ENCODE data around the gene C4BPA. TPM values are rescaled to one million over a fixed set of nuclear protein-coding genes. Genes with fewer than 3 reads are reported as not detected.

Gene C4BPA
- total RNA-seq, 2 donors from 2014 or later, result not detected

- H3K4me1 Mint-ChIP-seq (ENCODE audit: low read depth), result peaks cover 12% of the 10 kb centered on the region
- no peak overlapping the region for H3K4me3 Mint-ChIP-seq
- peaks cover 10% of the 10 kb centered on the region for H3K27me3 Mint-ChIP-seq (ENCODE audit: low read depth)
- DNase-seq, result no peak
- ATAC-seq (replicated peaks in 1 of 2), result no peak
- H3K27ac Mint-ChIP-seq, result no peak overlapping the region
- no peaks in the 10 kb centered on the region for H3K36me3 Mint-ChIP-seq (ENCODE audit: insufficient read depth in 2 of 2)
- H3K9me3 Mint-ChIP-seq, result no peaks in the 10 kb centered on the region
Measured at GRCh38 chr1:207081806-207082205, 22.2 kb upstream of the C4BPA start.

- no peaks in the 10 kb centered on the region for H3K9me3 Mint-ChIP-seq
- DNase-seq (no peak), ATAC-seq (replicated peaks in 1 of 2) (no peak)
- no peak overlapping the region for H3K4me3 Mint-ChIP-seq
- H3K27ac Mint-ChIP-seq, result no peak overlapping the region
- H3K4me1 Mint-ChIP-seq (ENCODE audit: low read depth), result peaks cover 23% of the 10 kb centered on the region
- no peaks in the 10 kb centered on the region for H3K36me3 Mint-ChIP-seq (ENCODE audit: insufficient read depth in 2 of 2)
- peaks cover 10% of the 10 kb centered on the region for H3K27me3 Mint-ChIP-seq (ENCODE audit: low read depth)
Measured at GRCh38 chr1:207084232-207084631, 19.8 kb upstream of the C4BPA start.

GRCh38 chr1:207084701-207085180 lies 19.3 kb upstream of the C4BPA start:
- no peak overlapping the region for H3K4me3 Mint-ChIP-seq
- DNase-seq (peak; percentile 59 to 65), ATAC-seq (replicated peaks in 1 of 2) (peak; percentile 81 to 87)
- no peaks in the 10 kb centered on the region for H3K9me3 Mint-ChIP-seq
- peaks cover 28% of the 10 kb centered on the region for H3K4me1 Mint-ChIP-seq (ENCODE audit: low read depth)
- H3K27me3 Mint-ChIP-seq (ENCODE audit: low read depth), result peaks cover 10% of the 10 kb centered on the region
- no peaks in the 10 kb centered on the region for H3K36me3 Mint-ChIP-seq (ENCODE audit: insufficient read depth in 2 of 2)
- no peak overlapping the region for H3K27ac Mint-ChIP-seq

GRCh38 chr1:207085887-207086286 lies 18.1 kb upstream of the C4BPA start:
- ATAC-seq (replicated peaks in 1 of 2) (no peak), DNase-seq (no peak)
- Mint-ChIP-seq H3K4me3 (no peak overlapping the region), H3K27ac (no peak overlapping the region), H3K36me3 (ENCODE audit: insufficient read depth in 2 of 2) (no peaks in the 10 kb centered on the region), H3K9me3 (no peaks in the 10 kb centered on the region), H3K27me3 (ENCODE audit: low read depth) (peaks cover 10% of the 10 kb centered on the region), H3K4me1 (ENCODE audit: low read depth) (peaks cover 33% of the 10 kb centered on the region)

- Mint-ChIP-seq H3K27ac (no peak overlapping the region), H3K9me3 (no peaks in the 10 kb centered on the region), H3K4me1 (ENCODE audit: low read depth) (peaks cover 42% of the 10 kb centered on the region), H3K36me3 (ENCODE audit: insufficient read depth in 2 of 2) (no peaks in the 10 kb centered on the region), H3K4me3 (no peak overlapping the region), H3K27me3 (ENCODE audit: low read depth) (peaks cover 6% of the 10 kb centered on the region)
- ATAC-seq (replicated peaks in 1 of 2) (no peak), DNase-seq (no peak)
Measured at GRCh38 chr1:207088161-207088560, 15.9 kb upstream of the C4BPA start.

- Mint-ChIP-seq H3K27ac (peak within 1 kb of the TSS; percentile 64), H3K9me3 (no peaks in the 10 kb centered on the region), H3K36me3 (ENCODE audit: insufficient read depth in 2 of 2) (no peaks in the 10 kb centered on the region), H3K4me3 (peak within 1 kb of the TSS; percentile 60 to 71), H3K27me3 (ENCODE audit: low read depth) (no peaks in the 10 kb centered on the region), H3K4me1 (ENCODE audit: low read depth) (peaks cover 42% of the 10 kb centered on the region)
- DNase-seq, result peak in 1 of 2 donors; percentile 23
- ATAC-seq (replicated peaks in 1 of 2), result peak; percentile 51 to 71
Measured at GRCh38 chr1:207088701-207089626, 15.1 kb upstream of the C4BPA start, which contains the start of gene C4BPB. C4BPB (plus strand) TSS chr1:207088860; CDS start chr1:207089532, 672 bp downstream.

- Mint-ChIP-seq H3K4me1 (ENCODE audit: low read depth) (peaks cover 38% of the 10 kb centered on the region), H3K27ac (peak overlapping the region; percentile 16), H3K9me3 (no peaks in the 10 kb centered on the region), H3K27me3 (ENCODE audit: low read depth) (no peaks in the 10 kb centered on the region), H3K36me3 (ENCODE audit: insufficient read depth in 2 of 2) (no peaks in the 10 kb centered on the region), H3K4me3 (peak overlapping the region; percentile 60 to 71)
- no peak for DNase-seq
- peak; percentile 7 to 39 for ATAC-seq (replicated peaks in 1 of 2)
Measured at GRCh38 chr1:207089627-207090355, 14.2 kb upstream of the C4BPA start.

- H3K9me3 Mint-ChIP-seq, result no peaks in the 10 kb centered on the region
- peaks cover 31% of the 10 kb centered on the region for H3K4me1 Mint-ChIP-seq (ENCODE audit: low read depth)
- no peak for DNase-seq
- H3K27me3 Mint-ChIP-seq (ENCODE audit: low read depth), result no peaks in the 10 kb centered on the region
- ATAC-seq (replicated peaks in 1 of 2), result no peak
- H3K27ac Mint-ChIP-seq, result peak overlapping the region; percentile 52
- H3K36me3 Mint-ChIP-seq (ENCODE audit: insufficient read depth in 2 of 2), result peaks cover 0 to 2% of the 10 kb centered on the region in 2 donors
- no peak overlapping the region for H3K4me3 Mint-ChIP-seq
Measured at GRCh38 chr1:207091200-207091908, 12.7 kb upstream of the C4BPA start.

- DNase-seq, result no peak
- H3K4me3 Mint-ChIP-seq, result no peak overlapping the region
- H3K4me1 Mint-ChIP-seq (ENCODE audit: low read depth), result peaks cover 43% of the 10 kb centered on the region
- no peaks in the 10 kb centered on the region for H3K27me3 Mint-ChIP-seq (ENCODE audit: low read depth)
- no peaks in the 10 kb centered on the region for H3K9me3 Mint-ChIP-seq
- H3K27ac Mint-ChIP-seq, result no peak overlapping the region
- H3K36me3 Mint-ChIP-seq (ENCODE audit: insufficient read depth in 2 of 2), result peaks cover 0 to 11% of the 10 kb centered on the region in 2 donors
- no peak for ATAC-seq (replicated peaks in 1 of 2)
Measured at GRCh38 chr1:207093944-207094343, 10.1 kb upstream of the C4BPA start.

GRCh38 chr1:207097871-207098324 lies 6.1 kb upstream of the C4BPA start:
- Mint-ChIP-seq H3K27ac (peak overlapping the region; percentile 9), H3K9me3 (no peaks in the 10 kb centered on the region)
- peak; percentile 99 for ATAC-seq (replicated peaks in 1 of 2)

GRCh38 chr1:207101720-207102119 lies 2.3 kb upstream of the C4BPA start:
- Mint-ChIP-seq H3K27me3 (ENCODE audit: low read depth) (peaks cover 14% of the 10 kb centered on the region), H3K27ac (no peak overlapping the region), H3K4me3 (no peak overlapping the region), H3K36me3 (ENCODE audit: insufficient read depth in 2 of 2) (peaks cover 0 to 15% of the 10 kb centered on the region in 2 donors), H3K9me3 (no peaks in the 10 kb centered on the region), H3K4me1 (ENCODE audit: low read depth) (peaks cover 16% of the 10 kb centered on the region)
- no peak for DNase-seq
- ATAC-seq (replicated peaks in 1 of 2), result no peak

More at GRCh38 chr1:207097871-207098324, 6.1 kb upstream of the C4BPA start:
- Mint-ChIP-seq H3K36me3 (ENCODE audit: insufficient read depth in 2 of 2) (peaks cover 0 to 17% of the 10 kb centered on the region in 2 donors), H3K4me3 (peak overlapping the region; percentile 39 to 63), H3K4me1 (ENCODE audit: low read depth) (peaks cover 20% of the 10 kb centered on the region), H3K27me3 (ENCODE audit: low read depth) (peaks cover 11% of the 10 kb centered on the region)
- peak; percentile 49 to 59 for DNase-seq

- H3K4me1 Mint-ChIP-seq (ENCODE audit: low read depth), result peaks cover 12% of the 10 kb centered on the region
- H3K27ac Mint-ChIP-seq, result no peak overlapping the region
- peaks cover 14% of the 10 kb centered on the region for H3K27me3 Mint-ChIP-seq (ENCODE audit: low read depth)
- no peak overlapping the region for H3K4me3 Mint-ChIP-seq
- no peak for DNase-seq
- H3K9me3 Mint-ChIP-seq, result no peaks in the 10 kb centered on the region
- peaks cover 0 to 15% of the 10 kb centered on the region in 2 donors for H3K36me3 Mint-ChIP-seq (ENCODE audit: insufficient read depth in 2 of 2)
- no peak for ATAC-seq (replicated peaks in 1 of 2)
Measured at GRCh38 chr1:207102146-207102545, 1.9 kb upstream of the C4BPA start.

Data from activated T-cell treated with anti-CD3 and anti-CD28 coated beads, Interleukin-2, amount 50 U/mL, for 72 hours (primary cell).